ENCODE data around the gene ARHGAP26. TPM values are rescaled to one million over a fixed set of nuclear protein-coding genes. Genes with fewer than 3 reads are reported as not detected.

Gene ARHGAP26
- total and polyA plus RNA-seq, 7 experiments from 2014 or later, result 10.5 to 123 (median 22.7) TPM

DNA sequence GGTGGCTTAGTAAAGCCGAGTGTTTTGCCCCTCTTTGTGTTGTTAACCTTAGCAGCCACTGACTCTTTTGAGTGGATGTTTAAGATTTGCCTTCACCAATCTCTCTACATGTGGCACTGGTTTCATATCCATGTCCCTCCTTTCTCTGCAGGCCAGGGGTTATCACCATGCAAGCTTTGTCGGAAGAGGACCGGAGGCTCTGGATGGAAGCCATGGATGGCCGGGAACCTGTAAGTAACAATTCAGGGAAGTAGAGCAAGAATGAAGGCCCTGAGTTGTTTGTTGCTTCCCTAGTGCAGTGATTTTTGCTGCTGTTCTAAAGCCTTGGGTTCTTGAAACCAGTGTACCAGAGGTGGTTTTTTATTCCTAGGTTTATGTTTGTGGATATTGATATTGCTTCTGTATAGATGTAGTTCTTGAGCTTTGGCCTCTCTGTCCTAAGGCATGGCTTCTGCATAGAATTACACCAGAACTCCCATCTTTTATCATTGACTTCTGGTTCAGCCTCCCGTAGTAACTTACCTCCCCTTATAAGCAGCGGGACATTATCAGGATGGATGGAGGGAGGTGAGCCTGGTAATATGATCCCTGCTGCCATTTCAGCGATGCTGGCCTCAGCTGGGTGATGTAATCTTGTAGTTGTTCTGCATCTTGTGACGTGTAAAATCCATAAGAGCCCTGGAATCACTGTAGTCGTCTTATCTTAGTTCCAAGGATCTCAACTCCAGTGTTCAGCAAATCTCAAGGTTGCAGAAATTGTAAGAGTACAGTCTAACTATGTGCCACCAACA lies 161.9 kb downstream of the ARHGAP26 start:
- Histone ChIP-seq H3K9me3 (ENCODE audit: control insufficient read depth in 2 of 3, low read length in 3 of 3) (no peaks in the 10 kb centered on the region), H3K27me3 (ENCODE audit: control insufficient read depth in 2 of 2, insufficient read depth in 2 of 2, low read length in 2 of 2) (no peaks in the 10 kb centered on the region), H3K4me3 (ENCODE audit: low read length) (no peak overlapping the region), H3K4me1 (ENCODE audit: control insufficient read depth in 2 of 2, insufficient read depth in 2 of 2, low read length in 2 of 2) (peaks cover 0 to 22% of the 10 kb centered on the region in 2 donors), H3K36me3 (ENCODE audit: control insufficient read depth in 2 of 3, insufficient read depth in 3 of 3, low read length in 3 of 3) (peaks cover 0 to 13% (median 0%) of the 10 kb centered on the region in 3 experiments), H3K27ac (ENCODE audit: low read depth, low read length) (no peak overlapping the region)
- Mint-ChIP-seq H3K36me3 (peaks cover 22 to 81% (median 47%) of the 10 kb centered on the region in 5 donors), H3K9me3 (peaks cover 0 to 2% (median 0%) of the 10 kb centered on the region in 11 donors), H3K27ac (no peak overlapping the region), H3K4me3 (no peak overlapping the region), H3K4me1 (peaks cover 0 to 64% (median 23%) of the 10 kb centered on the region in 7 donors), H3K27me3 (no peaks in the 10 kb centered on the region)
- intact Hi-C loops (cut with micrococcal nuclease), result no loop called here
- ATAC-seq (no peak), DNase-seq (no peak)
- ChIA-PET CTCF (no interaction called here), POLR2A (no interaction called here)

DNA sequence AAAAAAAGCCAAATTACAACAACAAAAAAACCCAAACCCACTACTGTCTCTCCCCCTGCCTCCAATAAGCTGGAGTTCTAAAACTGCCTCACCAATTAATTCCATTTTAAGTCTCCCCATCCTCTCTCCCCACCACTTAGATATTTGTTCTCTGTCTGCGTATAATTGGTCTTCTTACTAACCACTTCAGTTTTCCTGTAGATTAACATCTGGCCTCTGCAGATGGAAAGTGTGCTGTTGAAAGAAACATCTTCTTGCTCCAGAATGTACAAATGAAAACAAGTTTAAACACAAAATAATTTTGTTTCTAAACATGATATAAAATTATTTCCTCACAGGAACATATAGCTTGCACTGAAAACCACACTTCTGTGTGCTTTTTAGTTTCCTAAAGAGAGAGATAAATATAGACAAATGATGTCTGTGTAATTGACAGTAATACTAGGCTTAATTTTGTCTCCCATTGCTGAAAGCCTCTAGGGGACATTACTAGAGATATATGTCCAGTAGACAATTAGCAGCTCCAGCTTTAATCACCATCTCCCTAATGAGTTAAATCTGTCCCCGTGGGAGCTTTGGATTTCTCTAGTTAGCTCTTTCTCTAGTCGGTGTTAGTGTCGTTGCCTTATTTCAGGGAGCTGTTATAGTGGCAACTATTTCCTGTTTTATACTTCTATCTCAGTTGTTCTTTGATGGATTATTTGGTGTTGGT lies 164.0 kb downstream of the ARHGAP26 start:
- no peak overlapping the region for H3K4me3 ChIP-seq (ENCODE audit: low read length)
- ChIA-PET POLR2A (no interaction called here), CTCF (interaction anchor here (0.6 kb wide), 1 partner anchor 278 kb away, joined by 4 read pairs; no protein-coding TSS in a partner anchor)
- Mint-ChIP-seq H3K27ac (peak overlapping the region in 1 of 9 donors; percentile 57), H3K36me3 (peaks cover 18 to 72% (median 48%) of the 10 kb centered on the region in 5 donors), H3K4me3 (no peak overlapping the region), H3K4me1 (peaks cover 0 to 58% (median 20%) of the 10 kb centered on the region in 7 donors), H3K9me3 (peaks cover 0 to 2% (median 0%) of the 10 kb centered on the region in 11 donors), H3K27me3 (no peaks in the 10 kb centered on the region)
- H3K36me3 ChIP-seq (ENCODE audit: control insufficient read depth in 2 of 3, insufficient read depth in 3 of 3, low read length in 3 of 3), result peaks cover 0 to 13% (median 0%) of the 10 kb centered on the region in 3 experiments
- H3K9me3 ChIP-seq (ENCODE audit: control insufficient read depth in 2 of 3, low read length in 3 of 3), result no peaks in the 10 kb centered on the region
- DNase-seq (no peak), ATAC-seq (no peak)
- intact Hi-C loops (cut with micrococcal nuclease), result no loop called here
- H3K27me3 ChIP-seq (ENCODE audit: control insufficient read depth in 2 of 2, insufficient read depth in 2 of 2, low read length in 2 of 2), result no peaks in the 10 kb centered on the region
- H3K27ac ChIP-seq (ENCODE audit: low read depth, low read length), result no peak overlapping the region
- H3K4me1 ChIP-seq (ENCODE audit: control insufficient read depth in 2 of 2, insufficient read depth in 2 of 2, low read length in 2 of 2), result peaks cover 0 to 17% of the 10 kb centered on the region in 2 donors

DNA sequence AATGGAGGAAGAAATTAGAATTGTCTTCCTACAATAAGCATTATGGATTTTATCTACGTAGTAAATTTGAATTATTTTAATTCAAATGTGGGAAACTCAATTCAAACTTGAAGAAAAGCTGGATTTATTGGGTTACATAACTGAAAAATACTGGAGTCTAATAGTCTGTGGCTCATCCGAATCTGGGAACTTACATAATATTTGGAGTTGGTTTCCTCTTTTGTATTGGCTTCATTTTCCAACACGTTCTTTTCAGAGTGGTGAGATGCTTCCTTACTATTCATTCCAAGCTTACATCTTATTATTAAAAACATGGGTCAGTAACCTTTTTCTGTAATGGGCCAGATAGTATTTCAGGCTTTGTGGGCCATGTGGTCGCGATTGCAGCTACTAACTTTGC lies 164.8 kb downstream of the ARHGAP26 start:
- H3K27ac Mint-ChIP-seq, result no peak overlapping the region
- ATAC-seq (no peak), DNase-seq (no peak)
- intact Hi-C loops (cut with micrococcal nuclease), result no loop called here
- Histone ChIP-seq H3K4me1 (ENCODE audit: control insufficient read depth in 2 of 2, insufficient read depth in 2 of 2, low read length in 2 of 2) (peaks cover 0 to 9% of the 10 kb centered on the region in 2 donors), H3K4me3 (ENCODE audit: low read length) (no peak overlapping the region), H3K27me3 (ENCODE audit: control insufficient read depth in 2 of 2, insufficient read depth in 2 of 2, low read length in 2 of 2) (no peaks in the 10 kb centered on the region), H3K27ac (ENCODE audit: low read depth, low read length) (no peak overlapping the region), H3K9me3 (ENCODE audit: control insufficient read depth in 2 of 3, low read length in 3 of 3) (no peaks in the 10 kb centered on the region), H3K36me3 (ENCODE audit: control insufficient read depth in 2 of 3, insufficient read depth in 3 of 3, low read length in 3 of 3) (peaks cover 0 to 13% (median 0%) of the 10 kb centered on the region in 3 experiments)
- H3K9me3 Mint-ChIP-seq, result peaks cover 0 to 2% (median 0%) of the 10 kb centered on the region in 11 donors
- peaks cover 16 to 73% (median 47%) of the 10 kb centered on the region in 5 donors for H3K36me3 Mint-ChIP-seq
- CTCF ChIA-PET, result no interaction called here
- POLR2A ChIA-PET, result no interaction called here
- no peak overlapping the region for H3K4me3 Mint-ChIP-seq
- no peaks in the 10 kb centered on the region for H3K27me3 Mint-ChIP-seq
- peaks cover 0 to 51% (median 18%) of the 10 kb centered on the region in 7 donors for H3K4me1 Mint-ChIP-seq

DNA sequence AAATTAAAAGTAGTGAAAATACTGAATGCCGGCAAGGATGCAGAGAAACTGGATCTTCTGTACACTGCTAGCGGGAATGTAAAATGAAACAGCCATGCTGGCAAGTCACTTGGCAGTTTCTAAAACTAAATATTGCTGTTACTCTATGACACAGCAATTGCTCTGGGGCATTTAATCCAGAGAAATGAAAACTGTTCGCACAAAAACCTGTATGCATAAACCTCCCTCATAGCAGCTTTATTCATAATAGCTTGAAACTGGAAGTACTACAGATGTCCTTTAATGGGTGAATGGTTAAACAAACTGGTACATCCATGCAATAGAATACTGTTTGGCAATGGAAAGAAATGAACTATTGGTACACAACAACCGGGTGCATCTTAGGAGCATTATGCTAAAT lies 167.2 kb downstream of the ARHGAP26 start:
- H3K4me1 ChIP-seq (ENCODE audit: control insufficient read depth in 2 of 2, insufficient read depth in 2 of 2, low read length in 2 of 2), result no peaks in the 10 kb centered on the region
- no peak for DNase-seq
- H3K4me3 ChIP-seq (ENCODE audit: low read length), result no peak overlapping the region
- Mint-ChIP-seq H3K4me1 (peaks cover 0 to 38% (median 18%) of the 10 kb centered on the region in 7 donors), H3K4me3 (no peak overlapping the region), H3K27ac (no peak overlapping the region), H3K36me3 (peaks cover 7 to 58% (median 29%) of the 10 kb centered on the region in 5 donors), H3K27me3 (no peaks in the 10 kb centered on the region), H3K9me3 (peaks cover 0 to 2% (median 0%) of the 10 kb centered on the region in 11 donors)
- ChIA-PET CTCF (no interaction called here), POLR2A (no interaction called here)
- intact Hi-C loops (cut with micrococcal nuclease), result no loop called here
- peaks cover 0 to 4% (median 0%) of the 10 kb centered on the region in 3 experiments for H3K36me3 ChIP-seq (ENCODE audit: control insufficient read depth in 2 of 3, insufficient read depth in 3 of 3, low read length in 3 of 3)
- ATAC-seq, result no peak
- no peak overlapping the region for H3K27ac ChIP-seq (ENCODE audit: low read depth, low read length)
- H3K27me3 ChIP-seq (ENCODE audit: control insufficient read depth in 2 of 2, insufficient read depth in 2 of 2, low read length in 2 of 2), result no peaks in the 10 kb centered on the region
- H3K9me3 ChIP-seq (ENCODE audit: control insufficient read depth in 2 of 3, low read length in 3 of 3), result no peaks in the 10 kb centered on the region

DNA sequence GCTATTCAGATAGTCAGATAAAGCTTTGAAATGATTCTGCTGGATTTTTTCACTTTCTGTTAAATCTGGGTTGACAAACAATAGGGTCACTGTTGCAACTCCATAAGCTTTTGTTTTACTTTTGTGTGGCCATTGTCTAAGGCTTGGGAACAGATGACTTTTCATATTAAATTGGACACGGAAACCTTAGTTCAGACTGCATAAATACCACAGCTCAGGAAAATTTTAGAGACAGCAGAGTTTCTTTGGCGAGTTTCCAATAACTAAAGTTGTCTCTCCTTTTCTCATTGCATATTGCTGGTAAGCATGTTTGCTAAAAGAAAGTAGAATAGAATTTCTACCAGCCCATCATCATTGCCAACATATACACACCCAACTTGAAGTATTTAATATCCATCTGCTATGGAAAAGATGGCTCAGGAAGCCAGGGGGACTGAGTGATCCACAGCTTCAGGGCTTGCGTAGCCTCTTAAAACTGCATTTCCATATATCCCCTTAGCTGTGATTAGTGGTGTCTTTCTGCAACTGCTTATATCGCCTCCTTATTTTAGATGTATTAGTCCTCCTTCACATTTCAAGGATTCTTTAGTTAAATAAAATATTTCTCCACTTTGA lies 168.2 kb downstream of the ARHGAP26 start:
- Histone ChIP-seq H3K9me3 (ENCODE audit: control insufficient read depth in 2 of 3, low read length in 3 of 3) (no peaks in the 10 kb centered on the region), H3K4me3 (ENCODE audit: low read length) (no peak overlapping the region), H3K27me3 (ENCODE audit: control insufficient read depth in 2 of 2, insufficient read depth in 2 of 2, low read length in 2 of 2) (no peaks in the 10 kb centered on the region), H3K27ac (ENCODE audit: low read depth, low read length) (no peak overlapping the region), H3K4me1 (ENCODE audit: control insufficient read depth in 2 of 2, insufficient read depth in 2 of 2, low read length in 2 of 2) (no peaks in the 10 kb centered on the region), H3K36me3 (ENCODE audit: control insufficient read depth in 2 of 3, insufficient read depth in 3 of 3, low read length in 3 of 3) (no peaks in the 10 kb centered on the region)
- H3K36me3 Mint-ChIP-seq, result peaks cover 3 to 57% (median 21%) of the 10 kb centered on the region in 5 donors
- CTCF ChIA-PET, result no interaction called here
- intact Hi-C loops (cut with micrococcal nuclease), result no loop called here
- peaks cover 0 to 2% (median 0%) of the 10 kb centered on the region in 11 donors for H3K9me3 Mint-ChIP-seq
- no peaks in the 10 kb centered on the region for H3K27me3 Mint-ChIP-seq
- POLR2A ChIA-PET, result no interaction called here
- peak overlapping the region in 1 of 9 donors; percentile 17 for H3K27ac Mint-ChIP-seq
- ATAC-seq, result no peak
- DNase-seq, result no peak
- H3K4me1 Mint-ChIP-seq, result peaks cover 0 to 37% (median 18%) of the 10 kb centered on the region in 7 donors
- no peak overlapping the region for H3K4me3 Mint-ChIP-seq

DNA sequence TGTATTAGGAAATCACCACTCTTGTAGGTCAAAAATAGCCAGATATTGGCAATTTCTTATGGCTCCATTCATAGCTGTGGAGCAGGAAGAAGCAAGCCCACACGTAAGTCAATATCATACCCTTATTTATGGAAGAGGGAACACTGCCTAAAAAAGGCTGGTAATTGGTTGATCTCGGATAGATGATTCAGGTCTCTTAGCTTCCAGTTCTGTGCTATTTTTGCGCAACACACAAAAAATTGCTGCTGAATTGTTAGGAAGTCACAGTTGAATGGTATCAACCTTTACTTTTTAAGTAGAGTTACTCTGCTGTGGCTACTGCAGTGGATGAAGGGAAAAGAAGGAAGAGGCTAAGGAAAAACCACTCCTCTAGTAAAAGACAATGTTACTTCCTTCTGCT lies 168.8 kb downstream of the ARHGAP26 start:
- Mint-ChIP-seq H3K36me3 (peaks cover 0 to 51% (median 16%) of the 10 kb centered on the region in 5 donors), H3K27ac (no peak overlapping the region), H3K9me3 (peaks cover 0 to 2% (median 0%) of the 10 kb centered on the region in 11 donors), H3K27me3 (no peaks in the 10 kb centered on the region), H3K4me3 (no peak overlapping the region), H3K4me1 (peaks cover 4 to 32% (median 15%) of the 10 kb centered on the region in 7 donors)
- Histone ChIP-seq H3K4me1 (ENCODE audit: control insufficient read depth in 2 of 2, insufficient read depth in 2 of 2, low read length in 2 of 2) (no peaks in the 10 kb centered on the region), H3K27me3 (ENCODE audit: control insufficient read depth in 2 of 2, insufficient read depth in 2 of 2, low read length in 2 of 2) (no peaks in the 10 kb centered on the region), H3K36me3 (ENCODE audit: control insufficient read depth in 2 of 3, insufficient read depth in 3 of 3, low read length in 3 of 3) (no peaks in the 10 kb centered on the region), H3K4me3 (ENCODE audit: low read length) (no peak overlapping the region), H3K27ac (ENCODE audit: low read depth, low read length) (no peak overlapping the region), H3K9me3 (ENCODE audit: control insufficient read depth in 2 of 3, low read length in 3 of 3) (no peaks in the 10 kb centered on the region)
- ChIA-PET CTCF (no interaction called here), POLR2A (no interaction called here)
- ATAC-seq (no peak), DNase-seq (no peak)
- intact Hi-C loops (cut with micrococcal nuclease), result no loop called here

Measured in naive thymus-derived CD4-positive, alpha-beta T cell (primary cell).